ENCODE measurements around the gene SNAPC1. TPM values are rescaled to one million over a fixed set of nuclear protein-coding genes. Genes with fewer than 3 reads are reported as not detected.
A peak's percentile ranks its signal among the peaks of the same experiment; 100 is the strongest.

Gene SNAPC1
- total and polyA plus RNA-seq, 2 of the 13 experiments (the other 11 are each of a cell fraction or from before 2014, with no cell fraction given), result 2.6 to 8.5 TPM

DNA sequence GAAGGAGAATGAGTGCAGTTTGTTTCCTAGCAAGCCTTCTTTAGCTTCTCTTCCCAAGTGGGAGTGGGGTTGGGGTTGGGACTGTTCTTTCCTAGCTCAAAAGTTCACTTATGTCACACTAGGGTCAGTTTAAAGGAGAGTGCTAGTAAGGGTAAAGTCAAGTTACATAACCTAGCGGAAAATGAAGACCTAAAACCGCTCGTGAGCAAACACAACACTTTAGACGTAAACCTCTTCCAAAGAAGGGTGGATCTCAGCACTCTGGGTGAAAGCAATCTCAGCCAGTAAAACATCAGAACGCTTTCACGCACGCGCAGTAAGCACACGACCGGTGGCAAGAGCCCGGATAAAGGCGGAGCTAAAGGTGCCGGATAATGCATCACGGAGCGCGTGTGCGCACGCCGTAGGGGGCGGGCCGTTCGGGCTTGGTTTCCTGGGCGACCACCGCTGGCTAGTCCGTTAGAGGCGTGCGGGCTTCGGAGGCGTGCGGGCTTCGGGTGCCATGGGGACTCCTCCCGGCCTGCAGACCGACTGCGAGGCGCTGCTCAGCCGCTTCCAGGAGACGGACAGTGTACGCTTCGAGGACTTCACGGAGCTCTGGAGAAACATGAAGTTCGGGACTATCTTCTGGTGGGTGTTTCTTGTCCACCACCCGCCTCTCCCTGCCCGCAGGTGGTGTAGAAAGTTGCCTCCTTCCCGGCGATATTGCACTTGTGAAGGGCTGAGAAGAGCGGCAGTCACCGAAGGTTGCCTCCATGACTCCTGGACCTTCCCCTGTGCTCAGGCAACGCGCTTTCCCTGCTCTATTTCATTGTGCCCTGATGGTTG is at the start of gene SNAPC1 (continued):
- TF ChIP-seq KLF16 (CRISPR knock-in tag; IDR thresholded peaks at IDR 0.05), result peak in 1 of 2 experiments; percentile 65; a peak in 1 of 4 replicates
- TF ChIP-seq, protein P1, sequence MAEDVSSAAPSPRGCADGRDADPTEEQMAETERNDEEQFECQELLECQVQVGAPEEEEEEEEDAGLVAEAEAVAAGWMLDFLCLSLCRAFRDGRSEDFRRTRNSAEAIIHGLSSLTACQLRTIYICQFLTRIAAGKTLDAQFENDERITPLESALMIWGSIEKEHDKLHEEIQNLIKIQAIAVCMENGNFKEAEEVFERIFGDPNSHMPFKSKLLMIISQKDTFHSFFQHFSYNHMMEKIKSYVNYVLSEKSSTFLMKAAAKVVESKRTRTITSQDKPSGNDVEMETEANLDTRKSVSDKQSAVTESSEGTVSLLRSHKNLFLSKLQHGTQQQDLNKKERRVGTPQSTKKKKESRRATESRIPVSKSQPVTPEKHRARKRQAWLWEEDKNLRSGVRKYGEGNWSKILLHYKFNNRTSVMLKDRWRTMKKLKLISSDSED (CRISPR knock-in tag; IDR thresholded peaks at IDR 0.05), result no peak
- TF ChIP-seq, protein P2, sequence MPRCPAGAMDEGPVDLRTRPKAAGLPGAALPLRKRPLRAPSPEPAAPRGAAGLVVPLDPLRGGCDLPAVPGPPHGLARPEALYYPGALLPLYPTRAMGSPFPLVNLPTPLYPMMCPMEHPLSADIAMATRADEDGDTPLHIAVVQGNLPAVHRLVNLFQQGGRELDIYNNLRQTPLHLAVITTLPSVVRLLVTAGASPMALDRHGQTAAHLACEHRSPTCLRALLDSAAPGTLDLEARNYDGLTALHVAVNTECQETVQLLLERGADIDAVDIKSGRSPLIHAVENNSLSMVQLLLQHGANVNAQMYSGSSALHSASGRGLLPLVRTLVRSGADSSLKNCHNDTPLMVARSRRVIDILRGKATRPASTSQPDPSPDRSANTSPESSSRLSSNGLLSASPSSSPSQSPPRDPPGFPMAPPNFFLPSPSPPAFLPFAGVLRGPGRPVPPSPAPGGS (CRISPR knock-in tag; IDR thresholded peaks at IDR 0.05), result no peak
- TF ChIP-seq ZNF382 (CRISPR knock-in tag; IDR thresholded peaks at IDR 0.05; ENCODE audit: borderline replicate concordance), result no peak
- peak; percentile 83 for TF ChIP-seq POLR2G (IDR thresholded peaks at IDR 0.05; ENCODE audit: low read depth, low read length)
- peak; percentile 59; the same call in 1 of the 2 replicates for TF ChIP-seq ERF (CRISPR knock-in tag; IDR thresholded peaks at IDR 0.05)
- TF ChIP-seq MIER2 (CRISPR knock-in tag; IDR thresholded peaks at IDR 0.05), result no peak
- no peak for TF ChIP-seq JARID2 (CRISPR knock-in tag; IDR thresholded peaks at IDR 0.05; ENCODE audit: insufficient replicate concordance)
- TF ChIP-seq, protein P3, sequence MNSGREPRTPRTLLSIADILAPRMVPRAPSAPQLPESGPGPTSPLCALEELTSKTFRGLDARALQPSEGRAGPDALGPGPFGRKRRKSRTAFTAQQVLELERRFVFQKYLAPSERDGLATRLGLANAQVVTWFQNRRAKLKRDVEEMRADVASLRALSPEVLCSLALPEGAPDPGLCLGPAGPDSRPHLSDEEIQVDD (CRISPR knock-in tag; IDR thresholded peaks at IDR 0.05; ENCODE audit: borderline replicate concordance), result no peak
- no peak for TF ChIP-seq ZNF547 (CRISPR knock-in tag; IDR thresholded peaks at IDR 0.05)
- TF ChIP-seq, protein P4, sequence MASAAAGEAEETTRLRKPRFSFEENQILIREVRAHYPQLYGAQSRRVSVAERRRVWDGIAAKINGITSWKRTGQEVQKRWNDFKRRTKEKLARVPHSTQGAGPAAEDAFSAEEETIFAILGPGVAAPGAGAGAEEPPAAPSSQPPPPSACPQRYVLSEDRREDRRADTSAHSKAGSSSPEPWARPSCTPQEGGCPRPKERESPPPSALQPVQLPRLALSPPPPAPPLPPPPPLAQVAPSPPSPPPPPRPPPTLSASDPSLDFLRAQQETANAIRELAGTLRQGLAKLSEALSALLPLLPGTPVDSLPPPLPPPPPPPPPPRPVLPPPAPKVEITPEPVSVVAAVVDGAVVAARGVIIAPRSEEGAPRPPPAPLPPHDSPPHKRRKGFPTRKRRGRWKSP (CRISPR knock-in tag; IDR thresholded peaks at IDR 0.05), result peak; percentile 62; the same call in 1 of the 2 replicates
- TF ChIP-seq GABPB1 (CRISPR knock-in tag; IDR thresholded peaks at IDR 0.05), result peak; percentile 87
- TF ChIP-seq MIER3 (CRISPR knock-in tag; IDR thresholded peaks at IDR 0.05; ENCODE audit: borderline replicate concordance), result peak; percentile 15; the same call in 1 of the 2 replicates
- TF ChIP-seq ZNF235 (CRISPR knock-in tag; IDR thresholded peaks at IDR 0.05; ENCODE audit: borderline replicate concordance), result 0 out of 2 replicates have a peak, but pooled peaks have one; percentile 35
- TF ChIP-seq ZSCAN22 (CRISPR knock-in tag; IDR thresholded peaks at IDR 0.05), result no peak
- TF ChIP-seq, protein P5, sequence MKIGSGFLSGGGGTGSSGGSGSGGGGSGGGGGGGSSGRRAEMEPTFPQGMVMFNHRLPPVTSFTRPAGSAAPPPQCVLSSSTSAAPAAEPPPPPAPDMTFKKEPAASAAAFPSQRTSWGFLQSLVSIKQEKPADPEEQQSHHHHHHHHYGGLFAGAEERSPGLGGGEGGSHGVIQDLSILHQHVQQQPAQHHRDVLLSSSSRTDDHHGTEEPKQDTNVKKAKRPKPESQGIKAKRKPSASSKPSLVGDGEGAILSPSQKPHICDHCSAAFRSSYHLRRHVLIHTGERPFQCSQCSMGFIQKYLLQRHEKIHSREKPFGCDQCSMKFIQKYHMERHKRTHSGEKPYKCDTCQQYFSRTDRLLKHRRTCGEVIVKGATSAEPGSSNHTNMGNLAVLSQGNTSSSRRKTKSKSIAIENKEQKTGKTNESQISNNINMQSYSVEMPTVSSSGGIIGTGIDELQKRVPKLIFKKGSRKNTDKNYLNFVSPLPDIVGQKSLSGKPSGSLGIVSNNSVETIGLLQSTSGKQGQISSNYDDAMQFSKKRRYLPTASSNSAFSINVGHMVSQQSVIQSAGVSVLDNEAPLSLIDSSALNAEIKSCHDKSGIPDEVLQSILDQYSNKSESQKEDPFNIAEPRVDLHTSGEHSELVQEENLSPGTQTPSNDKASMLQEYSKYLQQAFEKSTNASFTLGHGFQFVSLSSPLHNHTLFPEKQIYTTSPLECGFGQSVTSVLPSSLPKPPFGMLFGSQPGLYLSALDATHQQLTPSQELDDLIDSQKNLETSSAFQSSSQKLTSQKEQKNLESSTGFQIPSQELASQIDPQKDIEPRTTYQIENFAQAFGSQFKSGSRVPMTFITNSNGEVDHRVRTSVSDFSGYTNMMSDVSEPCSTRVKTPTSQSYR (CRISPR knock-in tag; IDR thresholded peaks at IDR 0.05; ENCODE audit: borderline replicate concordance), result no peak
- TF ChIP-seq ZNF251 (CRISPR knock-in tag; IDR thresholded peaks at IDR 0.05), result no peak
- TF ChIP-seq, protein P6, sequence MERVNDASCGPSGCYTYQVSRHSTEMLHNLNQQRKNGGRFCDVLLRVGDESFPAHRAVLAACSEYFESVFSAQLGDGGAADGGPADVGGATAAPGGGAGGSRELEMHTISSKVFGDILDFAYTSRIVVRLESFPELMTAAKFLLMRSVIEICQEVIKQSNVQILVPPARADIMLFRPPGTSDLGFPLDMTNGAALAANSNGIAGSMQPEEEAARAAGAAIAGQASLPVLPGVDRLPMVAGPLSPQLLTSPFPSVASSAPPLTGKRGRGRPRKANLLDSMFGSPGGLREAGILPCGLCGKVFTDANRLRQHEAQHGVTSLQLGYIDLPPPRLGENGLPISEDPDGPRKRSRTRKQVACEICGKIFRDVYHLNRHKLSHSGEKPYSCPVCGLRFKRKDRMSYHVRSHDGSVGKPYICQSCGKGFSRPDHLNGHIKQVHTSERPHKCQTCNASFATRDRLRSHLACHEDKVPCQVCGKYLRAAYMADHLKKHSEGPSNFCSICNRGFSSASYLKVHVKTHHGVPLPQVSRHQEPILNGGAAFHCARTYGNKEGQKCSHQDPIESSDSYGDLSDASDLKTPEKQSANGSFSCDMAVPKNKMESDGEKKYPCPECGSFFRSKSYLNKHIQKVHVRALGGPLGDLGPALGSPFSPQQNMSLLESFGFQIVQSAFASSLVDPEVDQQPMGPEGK (CRISPR knock-in tag; IDR thresholded peaks at IDR 0.05), result no peak
- TF ChIP-seq TAF1 (CRISPR knock-in tag; IDR thresholded peaks at IDR 0.05), result peak; percentile 72
- TF ChIP-seq SALL1 (CRISPR knock-in tag; IDR thresholded peaks at IDR 0.05), result peak; percentile 80
